GM18907 (cell line): ENCODE measurements around the gene SYTL5.

ENCODE experiments used
- ATAC-seq: cut with Tn5 transposase; IDR thresholded peaks from one replicate; pipeline ENCODE4 v1.9.1; 2021; ENCODE audit warnings: mild to moderate bottlenecking, moderate library complexity; ENCODE audit not compliant: unreplicated experiment

SYTL5 gene

GRCh38 chrX:38018766-38019425 is 12.5 kb downstream of the SYTL5 start:
- ATAC-seq: no peak

- no peak for ATAC-seq
These were observed 21.9 kb downstream of the SYTL5 start for GRCh38 chrX:38028300-38028699.

DNA sequence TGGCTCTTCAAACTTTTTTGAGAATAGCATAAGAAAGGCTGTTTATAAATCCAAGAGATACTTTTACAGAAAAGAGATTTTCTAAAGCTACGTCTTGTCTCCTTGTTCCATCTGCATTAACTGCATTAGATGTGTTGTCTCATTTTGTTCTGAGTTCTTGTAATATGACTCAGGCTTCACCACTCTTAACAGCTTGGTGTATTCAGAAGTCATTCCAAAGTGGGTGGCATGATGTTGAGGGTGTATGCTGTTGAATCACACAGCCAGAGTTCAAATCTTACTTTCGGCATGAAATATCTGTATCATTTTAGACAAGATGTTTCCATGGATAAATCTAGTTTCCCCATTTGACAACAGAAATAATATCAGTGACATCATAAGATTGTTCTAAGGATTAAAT is 30.1 kb downstream of the SYTL5 start:
- no peak for ATAC-seq

DNA sequence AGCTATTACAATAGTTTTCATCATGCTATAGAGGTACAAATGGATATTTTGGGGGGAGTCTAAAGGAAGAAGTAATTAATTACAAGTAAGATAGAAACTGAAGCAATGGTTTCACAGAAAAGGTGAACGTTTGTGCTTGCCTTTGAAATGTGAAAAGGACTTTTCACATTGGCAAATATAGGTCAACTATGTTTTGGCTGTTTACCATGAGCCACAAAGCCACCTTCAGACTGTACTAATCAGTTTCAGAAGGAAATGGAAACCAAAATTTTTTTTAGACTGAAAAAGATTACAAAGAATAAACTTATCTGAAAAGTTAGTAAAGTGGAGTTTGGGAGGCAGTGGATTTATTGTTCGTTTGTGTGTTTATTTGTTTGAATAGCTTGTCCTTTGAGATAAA is 32.1 kb downstream of the SYTL5 start:
- ATAC-seq: no peak

- no peak for ATAC-seq
These were observed 34.9 kb downstream of the SYTL5 start for GRCh38 chrX:38041237-38041636.

DNA sequence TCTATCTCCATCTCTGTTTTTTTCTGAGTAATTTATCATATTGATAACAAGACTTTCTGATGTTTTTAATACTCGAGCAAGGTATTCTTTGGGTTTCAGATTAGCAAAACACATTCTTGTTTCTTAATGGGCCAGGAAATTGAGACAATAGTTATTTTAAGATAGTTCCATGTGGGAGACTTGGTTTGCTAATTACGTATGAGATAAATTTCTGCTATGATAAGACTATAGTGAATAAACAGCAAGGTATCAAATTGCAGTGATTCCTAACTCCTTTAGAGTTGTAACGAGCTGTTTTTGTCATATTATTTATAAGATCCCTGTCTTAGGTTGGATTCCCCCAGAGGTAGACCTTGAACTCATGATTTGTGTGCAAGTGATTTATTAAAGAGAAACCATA is 38.3 kb downstream of the SYTL5 start:
- ATAC-seq: no peak

DNA sequence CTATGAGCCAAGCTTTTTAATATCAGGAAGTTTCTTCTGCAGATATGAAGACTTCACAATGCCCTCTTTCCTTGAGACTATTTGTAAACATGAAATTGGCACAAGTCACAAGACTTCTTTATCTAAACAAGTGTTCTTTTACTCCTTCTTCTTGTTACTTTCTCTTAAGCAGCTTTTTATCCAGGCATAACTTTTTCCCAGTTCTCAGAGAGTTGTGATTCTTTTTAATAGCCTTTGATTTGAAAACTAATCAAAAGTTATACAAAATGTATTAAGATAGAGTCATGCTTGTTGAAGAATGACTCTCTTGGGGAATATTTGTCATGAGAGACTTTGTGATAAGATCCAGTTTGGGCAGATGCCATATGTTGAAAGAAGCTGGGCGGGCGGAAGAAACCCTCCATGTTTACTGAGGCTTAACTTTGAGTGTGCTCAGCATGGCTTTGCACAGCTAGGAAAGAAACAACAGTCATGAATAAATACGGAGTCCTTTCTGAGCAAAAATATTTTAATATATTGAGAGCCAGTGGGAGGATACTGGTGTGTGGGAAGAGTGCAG is 39.3 kb downstream of the SYTL5 start:
- no peak for ATAC-seq

- ATAC-seq: no peak
These were observed 42.5 kb downstream of the SYTL5 start for GRCh38 chrX:38048886-38049285.

GRCh38 chrX:38050806-38051205 is 44.5 kb downstream of the SYTL5 start:
- ATAC-seq: no peak

- ATAC-seq: no peak
These were observed 45.7 kb downstream of the SYTL5 start for GRCh38 chrX:38052096-38052495.

DNA sequence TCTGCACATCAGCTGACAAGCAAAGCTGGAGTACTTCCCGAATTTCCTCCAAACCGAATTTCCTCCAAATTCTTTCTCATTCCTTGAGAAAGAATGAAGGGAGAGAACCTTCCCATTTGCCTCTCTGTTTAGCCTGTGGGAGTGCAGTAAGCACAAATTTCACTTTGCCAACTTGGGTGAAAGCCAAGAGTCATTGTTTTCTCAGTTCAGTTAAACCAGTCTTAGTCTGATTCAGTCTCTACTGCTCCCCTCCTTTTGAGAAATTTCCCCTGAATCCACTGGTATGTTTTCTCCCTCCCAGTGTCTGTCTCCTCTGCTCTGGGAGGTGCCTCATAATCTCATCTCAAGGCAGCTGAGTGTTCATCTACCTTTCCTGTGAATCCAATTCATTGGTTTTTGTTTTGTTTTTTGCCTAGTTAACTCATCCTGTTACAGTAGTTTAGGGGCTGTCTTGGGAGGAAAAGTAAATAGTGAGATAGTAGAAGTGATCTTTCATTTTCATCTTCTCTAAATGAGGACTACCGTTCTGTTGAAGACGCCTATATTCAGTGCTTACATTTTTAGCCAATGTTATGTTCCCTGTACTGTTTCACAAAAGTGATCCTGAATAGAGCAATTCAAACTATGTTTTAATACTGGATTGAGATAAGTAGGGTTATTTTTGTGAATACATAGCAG is 49.0 kb downstream of the SYTL5 start:
- ATAC-seq: no peak

DNA sequence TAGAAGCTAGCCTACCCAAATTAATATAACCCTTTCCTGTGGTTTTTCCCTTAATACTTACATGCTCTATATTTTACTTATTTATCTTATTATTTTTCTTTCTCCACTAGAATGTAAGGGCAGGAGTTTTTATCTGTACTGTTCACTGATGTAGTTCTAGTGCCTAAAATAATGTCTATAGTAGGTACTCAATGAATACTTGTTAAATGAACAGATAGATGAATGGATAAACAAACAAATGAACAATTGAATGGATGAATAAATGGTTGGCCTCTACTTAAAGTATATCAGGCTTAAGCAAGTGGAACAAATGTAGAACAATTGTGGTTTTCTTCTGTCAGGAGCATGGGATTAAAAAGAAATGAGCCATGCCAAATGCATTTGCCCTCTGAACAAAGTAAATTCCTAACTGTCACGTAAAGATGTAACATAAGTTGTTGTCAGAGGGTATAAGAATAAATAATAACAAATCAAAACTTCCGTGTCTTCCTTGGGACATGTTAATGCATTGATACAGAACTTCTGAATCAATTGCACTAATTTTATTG is 54.1 kb downstream of the SYTL5 start:
- no peak for ATAC-seq

DNA sequence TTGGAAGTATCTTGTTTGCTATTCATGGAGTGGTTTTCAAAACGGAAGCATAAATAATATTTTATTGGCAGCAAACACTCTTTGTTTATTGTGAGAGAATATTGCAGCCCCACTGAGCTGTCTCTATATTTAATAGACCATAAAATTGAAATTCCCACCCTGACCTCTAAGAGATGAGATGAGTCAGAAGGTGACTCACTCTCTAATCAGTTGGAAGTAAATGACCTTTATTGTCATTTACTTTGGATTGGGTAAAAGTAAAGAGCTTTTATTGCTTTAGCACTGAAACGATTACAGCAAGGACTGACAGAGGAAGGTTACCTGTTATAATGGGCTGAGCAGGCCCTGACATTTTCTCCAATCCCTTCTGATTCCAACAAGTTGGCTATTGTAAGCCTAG is 55.0 kb downstream of the SYTL5 start:
- no peak for ATAC-seq

DNA sequence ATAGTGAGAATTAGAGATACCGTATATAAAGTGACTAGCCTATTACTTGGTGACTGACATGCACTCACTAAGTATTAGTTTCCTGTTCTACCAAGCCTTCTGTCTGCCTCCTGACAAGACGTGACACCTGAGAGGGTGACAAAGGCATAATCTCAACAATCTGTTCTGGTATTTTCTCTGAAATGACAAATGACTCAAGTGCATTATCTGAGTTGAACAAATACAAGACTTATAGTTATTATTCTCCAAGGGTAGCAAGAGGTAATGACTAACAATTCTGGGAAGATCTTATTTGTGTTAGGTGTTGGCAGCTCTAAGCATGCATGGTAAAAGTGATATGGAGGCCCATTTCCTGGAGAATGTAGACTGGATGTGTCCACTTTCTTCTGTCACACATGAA is 60.6 kb downstream of the SYTL5 start:
- ATAC-seq: no peak

DNA sequence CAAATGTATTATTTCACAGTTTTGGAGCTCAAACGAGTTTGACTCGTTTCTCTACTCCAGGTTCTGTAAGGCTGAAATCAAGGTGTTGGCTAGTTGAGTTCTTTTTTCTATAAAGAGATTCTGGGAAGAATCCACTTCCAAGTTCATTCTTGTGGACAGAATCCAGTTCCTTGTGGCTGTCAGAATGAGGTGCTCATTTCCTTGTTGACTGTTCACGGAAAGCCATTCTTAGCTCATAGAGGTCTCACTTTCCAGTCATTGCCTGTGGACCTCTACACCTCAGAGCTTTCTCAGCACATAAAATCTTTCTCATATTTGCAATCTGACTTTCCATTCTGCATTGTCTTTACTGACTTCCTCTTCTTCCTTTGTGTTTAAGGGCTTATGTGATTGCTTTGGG is 62.9 kb downstream of the SYTL5 start:
- ATAC-seq: no peak

GRCh38 chrX:38069991-38070390 is 63.6 kb downstream of the SYTL5 start:
- no peak for ATAC-seq

GRCh38 chrX:38079463-38079862 is 73.1 kb downstream of the SYTL5 start:
- no peak for ATAC-seq

GRCh38 chrX:38080808-38081207 is 74.5 kb downstream of the SYTL5 start:
- ATAC-seq: no peak

DNA sequence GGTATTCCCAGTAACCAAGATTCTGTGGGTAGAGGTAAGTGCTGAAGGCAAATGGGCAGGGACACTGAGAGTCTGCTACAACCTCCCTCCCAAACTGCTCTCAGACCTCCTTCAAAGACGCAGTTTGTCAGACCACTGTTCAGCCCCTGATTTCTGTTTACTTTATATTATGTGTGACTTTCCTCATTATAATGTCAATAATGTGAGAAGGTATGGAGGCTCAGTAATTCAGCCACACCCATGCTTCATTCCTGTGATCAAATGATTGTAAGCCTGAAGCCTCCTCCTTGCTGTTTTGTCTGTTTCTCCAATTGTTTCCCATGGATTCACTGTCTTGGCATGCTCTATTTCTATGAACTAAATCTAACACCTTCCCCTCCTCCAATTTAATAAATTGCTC is 75.6 kb downstream of the SYTL5 start:
- no peak for ATAC-seq

DNA sequence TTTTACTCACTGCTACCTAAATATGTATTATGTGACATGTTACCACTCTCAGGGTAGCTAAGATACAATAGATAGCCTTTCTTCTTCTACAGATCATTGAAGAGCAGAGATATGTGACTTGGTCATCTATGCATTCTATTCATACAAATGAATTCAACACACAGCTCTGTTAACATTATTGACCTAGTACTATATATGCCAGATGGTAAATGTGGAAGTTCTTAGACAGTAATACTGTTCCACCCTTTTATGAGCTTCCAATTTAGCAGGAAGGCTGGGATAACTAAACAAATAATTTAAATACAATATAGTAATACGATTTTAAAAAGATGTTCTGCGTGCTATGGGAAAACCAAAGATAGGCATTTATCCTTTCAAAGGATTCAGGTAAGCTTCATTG is 76.0 kb downstream of the SYTL5 start:
- no peak for ATAC-seq

DNA sequence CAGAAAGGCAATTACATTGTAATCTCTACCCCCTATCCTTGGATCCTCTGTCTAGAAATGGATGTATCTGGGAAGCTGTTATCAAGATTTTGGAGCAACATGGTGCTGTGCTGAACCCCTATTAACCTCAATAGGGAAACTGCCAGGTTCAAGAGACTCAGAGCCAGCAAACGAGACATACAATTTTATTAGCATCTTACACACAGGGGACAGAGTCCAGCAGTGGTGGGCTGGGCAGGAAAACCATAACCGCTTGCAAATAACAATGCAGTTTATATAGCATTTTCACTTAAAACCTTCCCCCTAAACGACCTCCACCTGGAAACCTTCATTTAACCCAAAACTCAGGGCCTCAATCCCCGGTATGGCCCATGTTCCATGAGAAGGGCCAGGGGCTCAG is 79.5 kb downstream of the SYTL5 start:
- ATAC-seq: no peak
